Diencephalon (tissue), 1 donor: Measurements from ENCODE around the gene ZNF304. TPM values are rescaled to one million over a fixed set of nuclear protein-coding genes. Genes with fewer than 3 reads are reported as not detected.

ENCODE experiments used
- total RNA-seq: library from RNA; depleted of rRNA; stranded (reverse); fragments of >200 nt; gene quantifications from one replicate; pipeline ENCODE4 v1.2.3, GENCODE V29; 2014

Gene ZNF304
- 19.8 TPM for total RNA-seq

GRCh38 chr19:57350877-57351805 is at the start of gene ZNF304:
Gene ZNF304, plus strand, starts transcription at chr19:57351271. Its CDS starts 394 bp downstream, at chr19:57351665.

GRCh38 chr19:57320180-57321084 is 30.6 kb upstream of the ZNF304 start, which contains the start of gene ZNF543:
Gene ZNF543, plus strand, starts transcription at chr19:57320472. Its CDS starts 382 bp downstream, at chr19:57320854.

GRCh38 chr19:57362997-57363687 is 12.1 kb downstream of the ZNF304 start, which contains the start of the genes TRAPPC2B and ZNF547:
Gene TRAPPC2B, plus strand, starts transcription at chr19:57363551. Its CDS starts 1,283 bp downstream, at chr19:57364834.
Gene ZNF547, plus strand, starts transcription at chr19:57363551. Its CDS starts 5,005 bp downstream, at chr19:57368556.

GRCh38 chr19:57389730-57390598 is 38.9 kb downstream of the ZNF304 start, which contains the start of gene ZNF548:
Gene ZNF548, plus strand, starts transcription at chr19:57389854. Its CDS starts 246 bp downstream, at chr19:57390100.

Other genes with a start within 250 kb of the ZNF304 start
- not detected for gene USP29, start 231.3 kb upstream of the ZNF304 start, total RNA-seq
- not detected for gene ZIM3, start 206.1 kb upstream of the ZNF304 start, total RNA-seq
- not detected for gene DUXA, start 183.8 kb upstream of the ZNF304 start, total RNA-seq
- 30.4 TPM for gene ZNF264, start 159.8 kb upstream of the ZNF304 start, total RNA-seq
- gene AURKC, start 120.2 kb upstream of the ZNF304 start, total RNA-seq = 0.69 TPM
- gene ZNF805, start 110.6 kb upstream of the ZNF304 start, total RNA-seq = 30.2 TPM
- 128 TPM for gene ZNF460, start 70.8 kb upstream of the ZNF304 start, total RNA-seq
- 26.5 TPM for gene ZNF543, start 30.8 kb upstream of the ZNF304 start, total RNA-seq
- gene TRAPPC2B, start 12.3 kb downstream of the ZNF304 start, total RNA-seq = 20.5 TPM
- gene ZNF547, start 12.3 kb downstream of the ZNF304 start, total RNA-seq = 7.8 TPM
- gene ZNF548, start 38.6 kb downstream of the ZNF304 start, total RNA-seq = 35.1 TPM
- gene ZNF17, start 59.9 kb downstream of the ZNF304 start, total RNA-seq = 30.7 TPM
- 33.9 TPM for gene ZNF749, start 84.1 kb downstream of the ZNF304 start, total RNA-seq
- gene VN1R1, start 105.9 kb downstream of the ZNF304 start, total RNA-seq = 5.5 TPM
- gene ZNF772, start 126.3 kb downstream of the ZNF304 start, total RNA-seq = 66.7 TPM
- 21.7 TPM for gene ZNF419, start 136.5 kb downstream of the ZNF304 start, total RNA-seq
- 18.7 TPM for gene ZNF773, start 148.7 kb downstream of the ZNF304 start, total RNA-seq
- 19.6 TPM for gene ZNF549, start 176.1 kb downstream of the ZNF304 start, total RNA-seq
- 13.4 TPM for gene ZNF550, start 208.6 kb downstream of the ZNF304 start, total RNA-seq
- gene ZNF416, start 227.6 kb downstream of the ZNF304 start, total RNA-seq = 14.1 TPM
- gene ZIK1, start 232.9 kb downstream of the ZNF304 start, total RNA-seq = 24.2 TPM
- 5.3 TPM for gene ZNF530, start 248.6 kb downstream of the ZNF304 start, total RNA-seq